Immature natural killer cell (primary cell): ENCODE data around the gene UQCC2. TPM values are rescaled to one million over a fixed set of nuclear protein-coding genes. Genes with fewer than 3 reads are reported as not detected.

Experiments used
- DNase-seq, 3 donors: peaks; one replicate each; pipeline ENCODE4 v3.0.0; 2022; ENCODE audit warnings: mixed read lengths in 1 of 3
- H3K27ac Mint-ChIP-seq, 6 donors: one replicate each; pipeline ENCODE4 v1.8.0; 2020; ENCODE audit warnings: mixed read lengths in 6 of 6, mild to moderate bottlenecking in 5 of 6, inconsistent platforms in 4 of 6, moderate library complexity in 3 of 6
- H3K27me3 Mint-ChIP-seq, 3 donors: one replicate each; pipeline ENCODE4 v1.8.0; 2020 to 2021; ENCODE audit warnings: low read depth in 3 of 3, mild to moderate bottlenecking in 3 of 3, mixed read lengths in 3 of 3, moderate library complexity in 3 of 3, inconsistent platforms in 1 of 3
- H3K36me3 Mint-ChIP-seq, 3 donors: one replicate each; pipeline ENCODE4 v1.8.0; 2020; ENCODE audit warnings: mixed read lengths in 3 of 3, inconsistent platforms in 2 of 3, mild to moderate bottlenecking in 2 of 3
- H3K4me1 Mint-ChIP-seq, 2 donors: one replicate each; pipeline ENCODE4 v1.8.0; 2020; ENCODE audit warnings: inconsistent platforms in 2 of 2, mild to moderate bottlenecking in 2 of 2, mixed read lengths in 2 of 2, moderate library complexity in 1 of 2
- H3K4me3 Mint-ChIP-seq, 5 donors: one replicate each; pipeline ENCODE4 v1.8.0; 2020; ENCODE audit warnings: mild to moderate bottlenecking in 5 of 5, mixed read lengths in 5 of 5, inconsistent platforms in 3 of 5, moderate library complexity in 3 of 5
- H3K9me3 Mint-ChIP-seq, 6 donors: one replicate each; pipeline ENCODE4 v1.8.0; 2020; ENCODE audit warnings: mild to moderate bottlenecking in 6 of 6, mixed read lengths in 6 of 6, inconsistent platforms in 4 of 6, moderate library complexity in 3 of 6
- polyA plus RNA-seq, 3 donors: library from polyadenylated mRNA; unstranded; fragments of 300-500 nt; fragmentation: Illumina TruSeq; gene quantifications; one replicate each; pipeline ENCODE4 v1.2.3, GENCODE V29; 2021

Gene UQCC2
- polyA plus RNA-seq, 3 donors from 2014 or later = 27.9 to 48.8 (median 37.4) TPM

GRCh38 chr6:33749401-33749800 is 37.9 kb upstream of the UQCC2 start:
- Mint-ChIP-seq H3K36me3 (no peaks in the 10 kb centered on the region), H3K27me3 (peaks cover 0 to 3% (median 0%) of the 10 kb centered on the region in 3 donors), H3K9me3 (no peaks in the 10 kb centered on the region), H3K27ac (no peak overlapping the region), H3K4me1 (no peaks in the 10 kb centered on the region), H3K4me3 (no peak overlapping the region)
- DNase-seq = no peak

GRCh38 chr6:33748841-33749240 is 37.3 kb upstream of the UQCC2 start:
- Mint-ChIP-seq H3K4me1 (peaks cover 0 to 2% of the 10 kb centered on the region in 2 donors), H3K4me3 (no peak overlapping the region), H3K27me3 (peaks cover 0 to 3% (median 0%) of the 10 kb centered on the region in 3 donors), H3K27ac (no peak overlapping the region), H3K36me3 (no peaks in the 10 kb centered on the region), H3K9me3 (no peaks in the 10 kb centered on the region)
- DNase-seq = no peak

- peaks cover 0 to 2% of the 10 kb centered on the region in 2 donors for H3K4me1 Mint-ChIP-seq
- H3K27me3 Mint-ChIP-seq = peaks cover 0 to 3% (median 1%) of the 10 kb centered on the region in 3 donors
- no peaks in the 10 kb centered on the region for H3K36me3 Mint-ChIP-seq
- DNase-seq = no peak
- no peaks in the 10 kb centered on the region for H3K9me3 Mint-ChIP-seq
- H3K27ac Mint-ChIP-seq = no peak overlapping the region
- no peak overlapping the region for H3K4me3 Mint-ChIP-seq
Observed at GRCh38 chr6:33747823-33748222, 36.3 kb upstream of the UQCC2 start.

- H3K9me3 Mint-ChIP-seq = peaks cover 0 to 2% (median 0%) of the 10 kb centered on the region in 6 donors
- no peak within 1 kb of the TSS for H3K27ac Mint-ChIP-seq
- H3K27me3 Mint-ChIP-seq = peaks cover 1 to 3% (median 2%) of the 10 kb centered on the region in 3 donors
- no peaks in the 10 kb centered on the region for H3K36me3 Mint-ChIP-seq
- H3K4me1 Mint-ChIP-seq = peaks cover 0 to 2% of the 10 kb centered on the region in 2 donors
- no peak for DNase-seq
- no peak within 1 kb of the TSS for H3K4me3 Mint-ChIP-seq
Observed at GRCh38 chr6:33746651-33747100, 35.2 kb upstream of the UQCC2 start, which contains the start of gene IP6K3. Gene IP6K3, minus strand, starts transcription at chr6:33746905. Its CDS starts 11,429 bp downstream, at chr6:33735476.

GRCh38 chr6:33746036-33746600 is 34.6 kb upstream of the UQCC2 start:
- Mint-ChIP-seq H3K4me1 (peaks cover 0 to 2% of the 10 kb centered on the region in 2 donors), H3K27me3 (peaks cover 1 to 3% (median 2%) of the 10 kb centered on the region in 3 donors), H3K9me3 (peaks cover 0 to 2% (median 0%) of the 10 kb centered on the region in 6 donors), H3K27ac (no peak overlapping the region), H3K36me3 (no peaks in the 10 kb centered on the region), H3K4me3 (no peak overlapping the region)
- DNase-seq = no peak

GRCh38 chr6:33745548-33745947 is 34.0 kb upstream of the UQCC2 start:
- Mint-ChIP-seq H3K4me3 (no peak overlapping the region), H3K27me3 (peaks cover 1 to 3% (median 2%) of the 10 kb centered on the region in 3 donors), H3K9me3 (peaks cover 0 to 2% (median 0%) of the 10 kb centered on the region in 6 donors), H3K4me1 (peaks cover 0 to 2% of the 10 kb centered on the region in 2 donors), H3K36me3 (no peaks in the 10 kb centered on the region), H3K27ac (no peak overlapping the region)
- DNase-seq = no peak

GRCh38 chr6:33744895-33745546 is 33.5 kb upstream of the UQCC2 start:
- Mint-ChIP-seq H3K27me3 (peaks cover 1 to 2% (median 2%) of the 10 kb centered on the region in 3 donors), H3K4me1 (peaks cover 0 to 2% of the 10 kb centered on the region in 2 donors), H3K27ac (no peak overlapping the region), H3K36me3 (no peaks in the 10 kb centered on the region), H3K9me3 (peaks cover 0 to 2% (median 0%) of the 10 kb centered on the region in 6 donors), H3K4me3 (no peak overlapping the region)
- no peak for DNase-seq

GRCh38 chr6:33744001-33744848 is 32.7 kb upstream of the UQCC2 start:
- Mint-ChIP-seq H3K4me1 (peaks cover 0 to 2% of the 10 kb centered on the region in 2 donors), H3K9me3 (peaks cover 0 to 2% (median 0%) of the 10 kb centered on the region in 6 donors), H3K27ac (no peak overlapping the region), H3K27me3 (peaks cover 0 to 2% (median 1%) of the 10 kb centered on the region in 3 donors), H3K4me3 (no peak overlapping the region), H3K36me3 (no peaks in the 10 kb centered on the region)
- peak; percentile 44 to 58 (median 53) for DNase-seq

- Mint-ChIP-seq H3K9me3 (peaks cover 0 to 2% (median 0%) of the 10 kb centered on the region in 6 donors), H3K36me3 (no peaks in the 10 kb centered on the region), H3K4me1 (peaks cover 0 to 2% of the 10 kb centered on the region in 2 donors), H3K27me3 (peaks cover 0 to 2% (median 1%) of the 10 kb centered on the region in 3 donors), H3K4me3 (no peak overlapping the region), H3K27ac (no peak overlapping the region)
- DNase-seq = no peak
Observed at GRCh38 chr6:33742837-33743236, 31.3 kb upstream of the UQCC2 start.

- DNase-seq = no peak
- Mint-ChIP-seq H3K4me3 (no peak overlapping the region), H3K4me1 (peaks cover 0 to 2% of the 10 kb centered on the region in 2 donors), H3K27ac (no peak overlapping the region), H3K9me3 (peaks cover 0 to 2% (median 0%) of the 10 kb centered on the region in 6 donors), H3K27me3 (peaks cover 0 to 2% (median 1%) of the 10 kb centered on the region in 3 donors), H3K36me3 (no peaks in the 10 kb centered on the region)
Observed at GRCh38 chr6:33742092-33742491, 30.6 kb upstream of the UQCC2 start.

GRCh38 chr6:33740794-33741193 is 29.3 kb upstream of the UQCC2 start:
- H3K4me1 Mint-ChIP-seq = peaks cover 0 to 2% of the 10 kb centered on the region in 2 donors
- H3K36me3 Mint-ChIP-seq = no peaks in the 10 kb centered on the region
- H3K4me3 Mint-ChIP-seq = no peak overlapping the region
- H3K9me3 Mint-ChIP-seq = peaks cover 0 to 2% (median 0%) of the 10 kb centered on the region in 6 donors
- no peak for DNase-seq
- H3K27ac Mint-ChIP-seq = no peak overlapping the region
- H3K27me3 Mint-ChIP-seq = peaks cover 0 to 2% (median 1%) of the 10 kb centered on the region in 3 donors

GRCh38 chr6:33740204-33740608 is 28.7 kb upstream of the UQCC2 start:
- no peak for DNase-seq
- peaks cover 0 to 2% (median 0%) of the 10 kb centered on the region in 6 donors for H3K9me3 Mint-ChIP-seq
- no peak overlapping the region for H3K27ac Mint-ChIP-seq
- no peak overlapping the region for H3K4me3 Mint-ChIP-seq
- no peaks in the 10 kb centered on the region for H3K36me3 Mint-ChIP-seq
- peaks cover 0 to 2% (median 1%) of the 10 kb centered on the region in 3 donors for H3K27me3 Mint-ChIP-seq
- H3K4me1 Mint-ChIP-seq = peaks cover 0 to 2% of the 10 kb centered on the region in 2 donors

- H3K4me1 Mint-ChIP-seq = peaks cover 0 to 2% of the 10 kb centered on the region in 2 donors
- no peak for DNase-seq
- H3K9me3 Mint-ChIP-seq = peaks cover 0 to 2% (median 0%) of the 10 kb centered on the region in 6 donors
- peaks cover 0 to 2% (median 1%) of the 10 kb centered on the region in 3 donors for H3K27me3 Mint-ChIP-seq
- no peak overlapping the region for H3K4me3 Mint-ChIP-seq
- H3K36me3 Mint-ChIP-seq = no peaks in the 10 kb centered on the region
- H3K27ac Mint-ChIP-seq = no peak overlapping the region
Observed at GRCh38 chr6:33739571-33739970, 28.1 kb upstream of the UQCC2 start.
